ENCODE measurements around the gene GRID2IP. TPM values are rescaled to one million over a fixed set of nuclear protein-coding genes. Genes with fewer than 3 reads are reported as not detected.

Gene GRID2IP
- total RNA-seq, 2 experiments from 2014 or later = 0.10 to 0.12 TPM

GRCh38 chr7:6507906-6508305, 43.4 kb downstream of the GRID2IP start:
- intact Hi-C loops (cut with micrococcal nuclease) = no loop called here
- CTCF ChIA-PET = no interaction called here
- no peak for DNase-seq
- no peak overlapping the region for H3K27ac Mint-ChIP-seq
- H3K27me3 Mint-ChIP-seq (ENCODE audit: low read depth) = no peaks in the 10 kb centered on the region
- no peaks in the 10 kb centered on the region for H3K9me3 Mint-ChIP-seq
- H3K4me3 Mint-ChIP-seq = no peak overlapping the region
- peaks cover 5% of the 10 kb centered on the region for H3K4me1 Mint-ChIP-seq (ENCODE audit: low read depth)
- no peaks in the 10 kb centered on the region for H3K36me3 Mint-ChIP-seq (ENCODE audit: low read depth)

DNA sequence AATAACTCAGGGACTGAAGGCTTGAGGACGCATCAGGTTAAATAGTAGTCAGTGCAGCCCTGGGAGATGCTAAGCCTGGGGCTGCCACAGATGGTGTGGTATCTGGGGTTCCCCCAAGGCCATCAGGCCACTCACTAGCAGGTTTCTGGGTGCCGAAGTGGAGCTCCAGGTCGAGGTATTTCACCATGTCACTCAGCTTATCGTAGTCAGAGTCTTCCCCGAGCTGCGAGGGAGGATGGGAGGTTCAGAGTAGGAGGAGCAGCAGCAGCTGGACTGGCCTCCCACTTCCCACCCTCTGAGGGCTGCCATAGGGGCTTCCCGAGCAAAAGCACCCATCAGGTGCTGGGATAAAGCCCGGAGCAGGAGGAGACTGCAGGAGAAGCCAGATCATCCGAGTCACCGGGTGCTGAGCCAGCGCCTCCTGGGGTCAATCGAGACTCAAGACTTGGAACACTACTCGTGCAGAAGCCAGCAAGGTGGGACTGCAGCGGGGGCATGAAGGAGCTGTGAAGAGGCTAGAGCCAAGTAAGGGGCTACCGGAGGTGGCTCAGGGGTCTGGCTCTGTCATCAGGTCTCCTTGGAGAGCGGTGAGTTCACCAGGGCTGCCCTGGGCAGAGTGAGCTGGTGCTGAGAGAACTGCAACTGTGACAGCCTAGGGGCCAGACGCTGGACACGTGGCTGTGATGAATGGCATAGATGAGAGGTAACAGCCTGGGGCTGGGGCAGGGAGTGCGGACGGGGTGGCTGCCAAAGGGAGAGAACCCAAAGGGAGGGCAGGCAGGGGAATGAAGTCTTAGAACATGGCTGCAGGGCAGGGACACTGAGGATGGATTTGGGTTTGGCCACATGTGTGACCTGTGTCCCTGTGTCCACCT, 45.3 kb downstream of the GRID2IP start:
- no peak for DNase-seq
- Mint-ChIP-seq H3K27me3 (ENCODE audit: low read depth) (no peaks in the 10 kb centered on the region), H3K4me3 (peak overlapping the region; percentile 27), H3K27ac (no peak overlapping the region), H3K9me3 (no peaks in the 10 kb centered on the region), H3K36me3 (ENCODE audit: low read depth) (no peaks in the 10 kb centered on the region), H3K4me1 (ENCODE audit: low read depth) (peaks cover 5% of the 10 kb centered on the region)
- intact Hi-C loops (cut with micrococcal nuclease) = no loop called here
- CTCF ChIA-PET = no interaction called here

GRCh38 chr7:6504996-6505395, 46.3 kb downstream of the GRID2IP start:
- DNase-seq = no peak
- Mint-ChIP-seq H3K27ac (no peak overlapping the region), H3K4me1 (ENCODE audit: low read depth) (peaks cover 5% of the 10 kb centered on the region), H3K9me3 (no peaks in the 10 kb centered on the region), H3K36me3 (ENCODE audit: low read depth) (no peaks in the 10 kb centered on the region), H3K4me3 (peak overlapping the region; percentile 93), H3K27me3 (ENCODE audit: low read depth) (no peaks in the 10 kb centered on the region)
- intact Hi-C loops (cut with micrococcal nuclease) = no loop called here
- CTCF ChIA-PET = no interaction called here

- Mint-ChIP-seq H3K27me3 (ENCODE audit: low read depth) (no peaks in the 10 kb centered on the region), H3K4me3 (no peak overlapping the region), H3K36me3 (ENCODE audit: low read depth) (no peaks in the 10 kb centered on the region), H3K27ac (no peak overlapping the region), H3K9me3 (no peaks in the 10 kb centered on the region), H3K4me1 (ENCODE audit: low read depth) (peaks cover 5% of the 10 kb centered on the region)
- intact Hi-C loops (cut with micrococcal nuclease) = no loop called here
- no peak for DNase-seq
- CTCF ChIA-PET = no interaction called here
Measured at GRCh38 chr7:6502886-6503285, 48.4 kb downstream of the GRID2IP start.

GRCh38 chr7:6501586-6502564, 49.4 kb downstream of the GRID2IP start:
- H3K27ac Mint-ChIP-seq = no peak overlapping the region
- CTCF ChIA-PET = no interaction called here
- no peak for DNase-seq
- intact Hi-C loops (cut with micrococcal nuclease) = no loop called here
- no peaks in the 10 kb centered on the region for H3K9me3 Mint-ChIP-seq
- peaks cover 5% of the 10 kb centered on the region for H3K4me1 Mint-ChIP-seq (ENCODE audit: low read depth)
- no peak overlapping the region for H3K4me3 Mint-ChIP-seq
- no peaks in the 10 kb centered on the region for H3K36me3 Mint-ChIP-seq (ENCODE audit: low read depth)
- no peaks in the 10 kb centered on the region for H3K27me3 Mint-ChIP-seq (ENCODE audit: low read depth)

GRCh38 chr7:6500691-6501090, 50.6 kb downstream of the GRID2IP start:
- Mint-ChIP-seq H3K4me3 (no peak overlapping the region), H3K4me1 (ENCODE audit: low read depth) (peaks cover 5% of the 10 kb centered on the region), H3K27ac (no peak overlapping the region), H3K36me3 (ENCODE audit: low read depth) (no peaks in the 10 kb centered on the region), H3K27me3 (ENCODE audit: low read depth) (no peaks in the 10 kb centered on the region), H3K9me3 (no peaks in the 10 kb centered on the region)
- DNase-seq = no peak
- intact Hi-C loops (cut with micrococcal nuclease) = no loop called here
- CTCF ChIA-PET = interaction anchor here (0.7 kb wide), 1 partner anchor 15 kb away, joined by 3 read pairs; no protein-coding TSS in a partner anchor

DNA sequence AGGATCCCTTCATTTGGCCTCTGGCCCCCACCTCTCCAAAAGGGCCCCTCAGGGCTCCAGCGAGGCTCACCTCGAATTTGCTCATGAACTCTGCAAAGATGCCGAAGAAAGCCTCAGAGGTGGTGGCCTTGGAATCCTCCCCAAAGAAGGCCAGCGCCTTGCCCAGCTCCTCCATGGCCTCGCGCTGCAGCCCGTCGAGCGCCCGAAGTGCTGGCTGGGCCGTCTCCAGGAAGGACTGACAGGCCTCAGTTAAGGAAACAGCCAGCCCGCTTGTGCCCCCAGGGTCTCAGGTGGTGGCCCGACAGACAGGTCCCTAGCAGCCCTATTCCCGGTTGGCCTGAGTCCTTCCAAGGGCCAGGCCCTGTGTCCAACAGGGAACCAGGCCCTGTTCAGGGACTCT, 53.3 kb downstream of the GRID2IP start:
- H3K4me3 Mint-ChIP-seq = no peak overlapping the region
- no peaks in the 10 kb centered on the region for H3K36me3 Mint-ChIP-seq (ENCODE audit: low read depth)
- H3K27me3 Mint-ChIP-seq (ENCODE audit: low read depth) = no peaks in the 10 kb centered on the region
- no peak overlapping the region for H3K27ac Mint-ChIP-seq
- no peak for DNase-seq
- no peaks in the 10 kb centered on the region for H3K9me3 Mint-ChIP-seq
- intact Hi-C loops (cut with micrococcal nuclease) = no loop called here
- H3K4me1 Mint-ChIP-seq (ENCODE audit: low read depth) = no peaks in the 10 kb centered on the region
- CTCF ChIA-PET = interaction anchor here (1.2 kb wide), 1 partner anchor 18 kb away, joined by 4 read pairs; no protein-coding TSS in a partner anchor

DNA sequence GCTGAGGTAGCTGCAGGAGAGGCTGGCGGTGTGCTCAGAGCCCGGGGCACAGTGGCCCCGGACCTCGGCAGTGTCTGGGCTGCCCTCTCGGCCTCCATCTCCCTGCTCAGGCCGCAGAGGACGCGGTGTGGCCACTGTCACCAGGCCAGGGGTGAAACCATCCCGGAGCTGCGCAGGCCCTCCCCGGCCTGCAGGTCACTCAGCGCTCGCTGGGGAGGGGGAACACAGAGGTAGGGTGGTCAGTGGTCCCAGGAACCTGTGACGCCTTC, 53.7 kb downstream of the GRID2IP start:
- DNase-seq = no peak
- Mint-ChIP-seq H3K4me1 (ENCODE audit: low read depth) (no peaks in the 10 kb centered on the region), H3K4me3 (no peak overlapping the region), H3K27ac (no peak overlapping the region), H3K9me3 (no peaks in the 10 kb centered on the region), H3K27me3 (ENCODE audit: low read depth) (no peaks in the 10 kb centered on the region), H3K36me3 (ENCODE audit: low read depth) (no peaks in the 10 kb centered on the region)
- CTCF ChIA-PET = no interaction called here
- intact Hi-C loops (cut with micrococcal nuclease) = no loop called here

GRCh38 chr7:6496842-6497636, 54.2 kb downstream of the GRID2IP start:
- H3K27me3 Mint-ChIP-seq (ENCODE audit: low read depth) = no peaks in the 10 kb centered on the region
- H3K4me3 Mint-ChIP-seq = no peak overlapping the region
- no peak overlapping the region for H3K27ac Mint-ChIP-seq
- no peaks in the 10 kb centered on the region for H3K36me3 Mint-ChIP-seq (ENCODE audit: low read depth)
- intact Hi-C loops (cut with micrococcal nuclease) = no loop called here
- DNase-seq = no peak
- CTCF ChIA-PET = no interaction called here
- H3K9me3 Mint-ChIP-seq = no peaks in the 10 kb centered on the region
- no peaks in the 10 kb centered on the region for H3K4me1 Mint-ChIP-seq (ENCODE audit: low read depth)

GRCh38 chr7:6495597-6496262, 55.5 kb downstream of the GRID2IP start:
- H3K9me3 Mint-ChIP-seq = no peaks in the 10 kb centered on the region
- H3K36me3 Mint-ChIP-seq (ENCODE audit: low read depth) = no peaks in the 10 kb centered on the region
- CTCF ChIA-PET = no interaction called here
- H3K27ac Mint-ChIP-seq = no peak overlapping the region
- H3K27me3 Mint-ChIP-seq (ENCODE audit: low read depth) = no peaks in the 10 kb centered on the region
- no peak for DNase-seq
- intact Hi-C loops (cut with micrococcal nuclease) = no loop called here
- no peaks in the 10 kb centered on the region for H3K4me1 Mint-ChIP-seq (ENCODE audit: low read depth)
- H3K4me3 Mint-ChIP-seq = no peak overlapping the region

GRCh38 chr7:6494365-6494764, 56.9 kb downstream of the GRID2IP start:
- Mint-ChIP-seq H3K36me3 (ENCODE audit: low read depth) (no peaks in the 10 kb centered on the region), H3K4me1 (ENCODE audit: low read depth) (no peaks in the 10 kb centered on the region), H3K27me3 (ENCODE audit: low read depth) (no peaks in the 10 kb centered on the region), H3K27ac (no peak overlapping the region), H3K4me3 (no peak overlapping the region), H3K9me3 (no peaks in the 10 kb centered on the region)
- CTCF ChIA-PET = interaction anchor here (0.7 kb wide), 1 partner anchor 29 kb away, joined by 4 read pairs; no protein-coding TSS in a partner anchor
- intact Hi-C loops (cut with micrococcal nuclease) = no loop called here
- no peak for DNase-seq

DNA sequence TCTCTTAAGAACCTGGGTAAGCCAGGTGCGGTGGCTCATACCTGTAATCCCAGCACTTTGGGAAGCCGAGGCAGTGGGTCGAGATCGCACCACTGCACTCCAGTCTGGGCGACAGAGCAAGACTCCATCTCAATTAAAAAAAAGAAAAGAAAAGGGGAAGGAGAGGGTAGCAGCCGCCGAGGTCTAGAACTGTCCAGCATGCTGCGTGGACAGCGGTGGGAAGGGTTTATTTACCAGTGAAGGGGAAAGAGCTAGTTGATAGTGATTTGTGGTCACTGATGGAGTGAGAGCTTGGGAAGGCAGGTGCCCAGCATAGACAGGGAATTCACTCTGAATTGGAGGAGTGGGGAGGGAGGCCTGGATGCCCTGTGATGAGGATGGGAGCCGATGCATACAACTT, 60.1 kb downstream of the GRID2IP start:
- no peaks in the 10 kb centered on the region for H3K4me1 Mint-ChIP-seq (ENCODE audit: low read depth)
- no peak for DNase-seq
- no peaks in the 10 kb centered on the region for H3K36me3 Mint-ChIP-seq (ENCODE audit: low read depth)
- H3K4me3 Mint-ChIP-seq = no peak overlapping the region
- no peaks in the 10 kb centered on the region for H3K27me3 Mint-ChIP-seq (ENCODE audit: low read depth)
- no peaks in the 10 kb centered on the region for H3K9me3 Mint-ChIP-seq
- no peak overlapping the region for H3K27ac Mint-ChIP-seq
- intact Hi-C loops (cut with micrococcal nuclease) = no loop called here
- CTCF ChIA-PET = no interaction called here
